ENCODE measurements around the gene MANSC1.
A peak's percentile ranks its signal among the peaks of the same experiment; 100 is the strongest.
"Not testable (repeated sequence)": the region's sequence is repeated elsewhere in the genome, so short reads cannot be mapped to it uniquely, and the experiment has no call there.

MANSC1 gene

GRCh38 chr12:12353807-12354206, 3.8 kb upstream of the MANSC1 start:
- Histone ChIP-seq H3K27me3 (ENCODE audit: low read depth, low read length) (no peaks in the 10 kb centered on the region), H3K9me3 (ENCODE audit: insufficient read depth, low read length) (no peaks in the 10 kb centered on the region), H2AFZ (ENCODE audit: low read depth, low read length) (no peak overlapping the region), H3K4me2 (ENCODE audit: low read length) (no peak overlapping the region), H3K27ac (ENCODE audit: low read length) (no peak overlapping the region), H3K9ac (ENCODE audit: low read length) (no peak overlapping the region), H3K79me2 (ENCODE audit: low read length) (peaks cover 16% of the 10 kb centered on the region), H3K4me1 (ENCODE audit: low read length) (peaks cover 10% of the 10 kb centered on the region), H4K20me1 (ENCODE audit: insufficient read depth, low read length) (no peaks in the 10 kb centered on the region), H3K36me3 (replicated peaks; ENCODE audit: low read depth, low read length) (no peaks in the 10 kb centered on the region), H3K4me3 (ENCODE audit: low read length) (no peak overlapping the region)
- TF ChIP-seq EZH2phosphoT487 (IDR thresholded peaks at IDR 0.05; ENCODE audit: low read depth) (no peak), CTCF (IDR thresholded peaks at IDR 0.05; ENCODE audit: low read depth, low read length) (no peak)

DNA sequence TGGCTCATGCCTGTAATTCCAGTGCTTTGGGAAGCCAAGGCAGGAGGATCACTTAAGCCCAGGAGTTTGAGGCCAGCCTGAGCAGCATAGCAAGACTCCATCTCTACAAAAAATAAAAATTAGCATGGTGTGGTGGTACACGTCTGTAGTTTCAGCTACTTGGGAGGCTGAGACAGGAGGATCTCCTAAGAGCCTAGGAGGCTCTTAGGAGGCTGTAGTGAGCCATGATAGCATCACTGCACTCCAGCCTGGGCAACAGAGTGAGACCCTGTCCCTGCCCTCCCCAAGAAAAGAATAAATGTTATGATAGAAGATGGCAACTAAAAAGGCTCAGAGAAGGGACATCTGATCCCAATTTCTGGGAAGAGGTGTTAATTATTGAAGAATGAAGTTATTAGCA, 3.2 kb upstream of the MANSC1 start:
- H4K20me1 ChIP-seq (ENCODE audit: insufficient read depth, low read length) = no peaks in the 10 kb centered on the region
- H3K9me3 ChIP-seq (ENCODE audit: insufficient read depth, low read length) = no peaks in the 10 kb centered on the region
- H3K4me1 ChIP-seq (ENCODE audit: low read length) = peaks cover 5% of the 10 kb centered on the region; the same call in 1 of the 2 replicates
- no peaks in the 10 kb centered on the region for H3K27me3 ChIP-seq (ENCODE audit: low read depth, low read length)
- H2AFZ ChIP-seq (ENCODE audit: low read depth, low read length) = no peak overlapping the region
- H3K4me3 ChIP-seq (ENCODE audit: low read length) = no peak overlapping the region
- no peak overlapping the region for H3K4me2 ChIP-seq (ENCODE audit: low read length)
- no peak for TF ChIP-seq EZH2phosphoT487 (IDR thresholded peaks at IDR 0.05; ENCODE audit: low read depth)
- TF ChIP-seq CTCF (IDR thresholded peaks at IDR 0.05; ENCODE audit: low read depth, low read length) = no peak
- H3K36me3 ChIP-seq (replicated peaks; ENCODE audit: low read depth, low read length) = no peaks in the 10 kb centered on the region
- H3K79me2 ChIP-seq (ENCODE audit: low read length) = peaks cover 11% of the 10 kb centered on the region
- no peak overlapping the region for H3K9ac ChIP-seq (ENCODE audit: low read length)
- no peak overlapping the region for H3K27ac ChIP-seq (ENCODE audit: low read length)

DNA sequence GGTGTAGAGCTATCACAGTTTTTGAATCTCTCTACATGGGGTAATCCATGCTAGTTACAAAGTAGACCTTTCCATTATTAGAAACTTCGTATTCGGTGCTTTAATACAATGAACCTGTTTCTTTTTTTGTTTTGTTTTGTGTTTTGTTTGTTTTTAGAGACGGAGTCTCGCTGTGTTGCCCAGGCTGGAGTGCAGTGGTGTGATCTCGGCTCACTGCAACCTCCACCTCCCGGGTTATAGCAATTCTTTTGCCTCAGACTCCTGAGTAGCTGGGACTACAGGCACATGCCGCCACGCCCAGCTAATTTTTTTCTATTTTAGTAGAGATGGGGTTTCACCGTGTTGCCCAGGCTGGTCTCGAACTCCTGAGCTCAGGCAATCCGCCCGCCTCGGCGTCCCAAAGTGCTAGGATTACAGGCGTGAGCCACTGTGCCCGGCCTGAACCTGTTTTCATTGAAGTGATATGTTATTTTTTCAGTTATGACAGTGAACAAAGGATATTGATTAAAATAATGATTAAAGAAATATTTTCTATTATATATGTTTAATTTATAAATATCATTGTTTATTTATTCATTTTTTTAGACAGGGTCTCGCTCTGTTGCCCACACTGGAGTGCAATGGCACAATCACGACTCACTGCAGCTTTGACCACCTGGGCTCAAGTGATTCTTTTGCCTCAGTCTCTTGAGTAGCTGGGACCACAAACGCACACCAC, 1.6 kb upstream of the MANSC1 start:
- H3K9me3 ChIP-seq (ENCODE audit: insufficient read depth, low read length); H3K79me2 ChIP-seq (ENCODE audit: low read length); H3K4me3 ChIP-seq (ENCODE audit: low read length); H4K20me1 ChIP-seq (ENCODE audit: insufficient read depth, low read length); H3K27me3 ChIP-seq (ENCODE audit: low read depth, low read length); H2AFZ ChIP-seq (ENCODE audit: low read depth, low read length); H3K9ac ChIP-seq (ENCODE audit: low read length); H3K27ac ChIP-seq (ENCODE audit: low read length); H3K36me3 ChIP-seq (replicated peaks; ENCODE audit: low read depth, low read length); H3K4me1 ChIP-seq (ENCODE audit: low read length); H3K4me2 ChIP-seq (ENCODE audit: low read length): not testable (repeated sequence)

- Histone ChIP-seq H3K4me1 (ENCODE audit: low read length) (no peaks in the 10 kb centered on the region), H4K20me1 (ENCODE audit: insufficient read depth, low read length) (no peaks in the 10 kb centered on the region), H3K4me3 (ENCODE audit: low read length) (no peak overlapping the region), H3K9me3 (ENCODE audit: insufficient read depth, low read length) (no peaks in the 10 kb centered on the region), H3K27me3 (ENCODE audit: low read depth, low read length) (no peaks in the 10 kb centered on the region), H3K36me3 (replicated peaks; ENCODE audit: low read depth, low read length) (no peaks in the 10 kb centered on the region), H3K27ac (ENCODE audit: low read length) (no peak overlapping the region), H3K4me2 (ENCODE audit: low read length) (peak overlapping the region; percentile 73), H2AFZ (ENCODE audit: low read depth, low read length) (no peak overlapping the region; the same call in 1 of the 2 replicates), H3K79me2 (ENCODE audit: low read length) (no peaks in the 10 kb centered on the region), H3K9ac (ENCODE audit: low read length) (no peak overlapping the region)
- TF ChIP-seq CTCF (IDR thresholded peaks at IDR 0.05; ENCODE audit: low read depth, low read length) = no peak
- no peak for TF ChIP-seq EZH2phosphoT487 (IDR thresholded peaks at IDR 0.05; ENCODE audit: low read depth)
Observed at GRCh38 chr12:12350868-12351463, 924 bp upstream of the MANSC1 start.

Data from OCI-LY3 (cell line).